CD4-positive, CD25-positive, alpha-beta regulatory T cell (primary cell): ENCODE data around the gene CD109. TPM values are rescaled to one million over a fixed set of nuclear protein-coding genes. Genes with fewer than 3 reads are reported as not detected.
"Not testable (repeated sequence)": the region's sequence is repeated elsewhere in the genome, so short reads cannot be mapped to it uniquely, and the experiment has no call there.

Experiments
- ATAC-seq, 2 donors: fragments of 150-1000 bp; cut with Tn5 transposase; one replicate each; pipeline ENCODE4 v1.10.0; 2021; ENCODE audit warnings: low read depth in 2 of 2, moderate number of reproducible peaks in 2 of 2, moderate library complexity in 1 of 2
- DNase-seq, 3 donors: peaks; one replicate each; pipeline versions ENCODE4 v3.0.0 to v3.0.0-alpha.2; 2012 to 2022; ENCODE audit warnings: mixed read lengths in 1 of 3
- H3K27ac ChIP-seq: one replicate; pipeline ENCODE4 v1.7.0; 2013; ENCODE audit warnings: mild to moderate bottlenecking, low read length; ENCODE audit not compliant: insufficient read depth, poor library complexity, severe bottlenecking
- H3K27me3 ChIP-seq: one replicate; pipeline ENCODE4 v1.7.0; 2013; ENCODE audit warnings: low read length; ENCODE audit not compliant: control insufficient read depth, insufficient read depth
- H3K36me3 ChIP-seq: one replicate; pipeline ENCODE4 v1.7.0; 2013; ENCODE audit warnings: mild to moderate bottlenecking, low read length, moderate library complexity; ENCODE audit not compliant: control insufficient read depth, insufficient read depth
- H3K4me1 ChIP-seq: 2 replicates; pipeline ENCODE4 v1.7.0; 2013; ENCODE audit warnings: mild to moderate bottlenecking, low read length; ENCODE audit not compliant: insufficient read depth, control insufficient read depth, poor library complexity, severe bottlenecking
- H3K4me3 ChIP-seq: one replicate; pipeline ENCODE4 v1.7.0; 2013; ENCODE audit warnings: low read depth, mild to moderate bottlenecking, low read length, moderate library complexity
- H3K9me3 ChIP-seq, 2 experiments: 1 replicate in 1 of 2; 2 replicates in 1 of 2; pipeline ENCODE4 v1.7.0; 2013; ENCODE audit warnings: low read length in 2 of 2, mild to moderate bottlenecking in 1 of 2, moderate library complexity in 1 of 2; ENCODE audit not compliant: control insufficient read depth in 2 of 2
- H3K27ac Mint-ChIP-seq, 3 donors: one replicate each; pipeline ENCODE4 v1.8.0; 2020 to 2022; ENCODE audit warnings: mild to moderate bottlenecking in 3 of 3, mixed read lengths in 3 of 3, moderate library complexity in 2 of 3
- H3K27me3 Mint-ChIP-seq: one replicate; pipeline ENCODE4 v1.8.0; 2022; ENCODE audit warnings: mild to moderate bottlenecking, mixed read lengths
- H3K36me3 Mint-ChIP-seq: one replicate; pipeline ENCODE4 v1.8.0; 2020; ENCODE audit warnings: mixed read lengths
- H3K4me1 Mint-ChIP-seq, 4 donors: one replicate each; pipeline ENCODE4 v1.8.0; 2020 to 2022; ENCODE audit warnings: mixed read lengths in 4 of 4, mild to moderate bottlenecking in 1 of 4
- H3K4me3 Mint-ChIP-seq, 4 donors: one replicate each; pipeline ENCODE4 v1.8.0; 2020 to 2022; ENCODE audit warnings: mild to moderate bottlenecking in 4 of 4, mixed read lengths in 4 of 4, moderate library complexity in 3 of 4
- H3K9me3 Mint-ChIP-seq, 7 donors: one replicate each; pipeline ENCODE4 v1.8.0; 2020 to 2022; ENCODE audit warnings: mixed read lengths in 7 of 7, mild to moderate bottlenecking in 3 of 7, moderate library complexity in 2 of 7
- polyA plus RNA-seq, 4 donors: library from polyadenylated mRNA; unstranded; fragments of 300-500 nt; fragmentation: Illumina TruSeq; gene quantifications; one replicate each; pipeline ENCODE4 v1.2.3, GENCODE V29; 2021
- total RNA-seq: library from RNA; stranded (reverse); gene quantifications from one replicate; pipeline ENCODE4 v1.2.3, GENCODE V29; 2022

The CD109 gene
- total and polyA plus RNA-seq, 5 donors from 2014 or later: 0.02 to 1.3 (median 0.08) TPM

- DNase-seq (no peak), ATAC-seq (no peak)
- H3K4me3 ChIP-seq: no peak overlapping the region
- no peak overlapping the region for H3K27ac Mint-ChIP-seq
- no peaks in the 10 kb centered on the region for H3K27me3 ChIP-seq
- H3K36me3 Mint-ChIP-seq: no peaks in the 10 kb centered on the region
- no peaks in the 10 kb centered on the region for H3K9me3 ChIP-seq
- H3K27ac ChIP-seq: no peak overlapping the region
- H3K4me3 Mint-ChIP-seq: no peak overlapping the region
- no peaks in the 10 kb centered on the region for H3K36me3 ChIP-seq
- no peaks in the 10 kb centered on the region for H3K4me1 Mint-ChIP-seq
- H3K27me3 Mint-ChIP-seq: peaks cover 7% of the 10 kb centered on the region
- no peaks in the 10 kb centered on the region for H3K4me1 ChIP-seq
- H3K9me3 Mint-ChIP-seq: no peaks in the 10 kb centered on the region
Observed at GRCh38 chr6:73811706-73812105, 115.7 kb downstream of the CD109 start.

GRCh38 chr6:73817253-73817652 lies 121.2 kb downstream of the CD109 start:
- Mint-ChIP-seq H3K27ac (no peak overlapping the region), H3K4me1 (no peaks in the 10 kb centered on the region), H3K36me3 (no peaks in the 10 kb centered on the region), H3K27me3 (no peaks in the 10 kb centered on the region), H3K9me3 (peaks cover 0 to 4% (median 0%) of the 10 kb centered on the region in 7 donors), H3K4me3 (no peak overlapping the region)
- no peaks in the 10 kb centered on the region for H3K4me1 ChIP-seq
- H3K4me3 ChIP-seq: no peak overlapping the region
- DNase-seq (no peak), ATAC-seq (no peak)
- H3K27ac ChIP-seq: no peak overlapping the region
- H3K9me3 ChIP-seq: no peaks in the 10 kb centered on the region
- no peaks in the 10 kb centered on the region for H3K27me3 ChIP-seq
- H3K36me3 ChIP-seq: no peaks in the 10 kb centered on the region

- ATAC-seq: no peak
- no peak for DNase-seq
- Histone ChIP-seq H3K4me3 (no peak overlapping the region), H3K4me1 (no peaks in the 10 kb centered on the region), H3K9me3 (no peaks in the 10 kb centered on the region), H3K27ac (no peak overlapping the region), H3K36me3 (no peaks in the 10 kb centered on the region), H3K27me3 (no peaks in the 10 kb centered on the region)
- no peaks in the 10 kb centered on the region for H3K27me3 Mint-ChIP-seq
- no peak overlapping the region for H3K27ac Mint-ChIP-seq
- H3K36me3 Mint-ChIP-seq: no peaks in the 10 kb centered on the region
- H3K4me1 Mint-ChIP-seq: no peaks in the 10 kb centered on the region
- H3K4me3 Mint-ChIP-seq: no peak overlapping the region
- H3K9me3 Mint-ChIP-seq: peaks cover 0 to 6% (median 0%) of the 10 kb centered on the region in 7 donors
Observed at GRCh38 chr6:73823046-73823735, 127.2 kb downstream of the CD109 start.

- no peak overlapping the region for H3K4me3 ChIP-seq
- no peak for DNase-seq
- H3K36me3 Mint-ChIP-seq: no peaks in the 10 kb centered on the region
- peaks cover 0 to 6% (median 0%) of the 10 kb centered on the region in 7 donors for H3K9me3 Mint-ChIP-seq
- no peaks in the 10 kb centered on the region for H3K36me3 ChIP-seq
- no peak for ATAC-seq
- no peaks in the 10 kb centered on the region for H3K27me3 Mint-ChIP-seq
- no peak overlapping the region for H3K27ac ChIP-seq
- H3K27ac Mint-ChIP-seq: no peak overlapping the region
- H3K27me3 ChIP-seq: no peaks in the 10 kb centered on the region
- H3K9me3 ChIP-seq: no peaks in the 10 kb centered on the region
- no peaks in the 10 kb centered on the region for H3K4me1 ChIP-seq
- H3K4me3 Mint-ChIP-seq: no peak overlapping the region
- H3K4me1 Mint-ChIP-seq: no peaks in the 10 kb centered on the region
Observed at GRCh38 chr6:73823832-73824231, 127.8 kb downstream of the CD109 start.

GRCh38 chr6:73826571-73826970 lies 130.6 kb downstream of the CD109 start:
- Histone ChIP-seq H3K4me3 (no peak overlapping the region), H3K36me3 (no peaks in the 10 kb centered on the region), H3K27ac (no peak overlapping the region), H3K27me3 (no peaks in the 10 kb centered on the region), H3K4me1 (no peaks in the 10 kb centered on the region), H3K9me3 (no peaks in the 10 kb centered on the region)
- ATAC-seq: no peak
- no peaks in the 10 kb centered on the region for H3K4me1 Mint-ChIP-seq
- DNase-seq: no peak
- H3K27me3 Mint-ChIP-seq: no peaks in the 10 kb centered on the region
- H3K27ac Mint-ChIP-seq: no peak overlapping the region
- no peak overlapping the region for H3K4me3 Mint-ChIP-seq
- H3K9me3 Mint-ChIP-seq: peaks cover 0 to 2% (median 0%) of the 10 kb centered on the region in 7 donors
- H3K36me3 Mint-ChIP-seq: no peaks in the 10 kb centered on the region

GRCh38 chr6:73830119-73830518 lies 134.1 kb downstream of the CD109 start:
- Mint-ChIP-seq H3K27me3 (no peaks in the 10 kb centered on the region), H3K9me3 (peaks cover 0 to 2% (median 0%) of the 10 kb centered on the region in 7 donors), H3K27ac (no peak overlapping the region), H3K4me1 (no peaks in the 10 kb centered on the region), H3K36me3 (no peaks in the 10 kb centered on the region), H3K4me3 (no peak overlapping the region)
- no peaks in the 10 kb centered on the region for H3K27me3 ChIP-seq
- H3K9me3 ChIP-seq: no peaks in the 10 kb centered on the region
- no peaks in the 10 kb centered on the region for H3K4me1 ChIP-seq
- no peak overlapping the region for H3K4me3 ChIP-seq
- no peaks in the 10 kb centered on the region for H3K36me3 ChIP-seq
- DNase-seq (no peak), ATAC-seq (no peak)
- H3K27ac ChIP-seq: no peak overlapping the region

- H3K27me3 Mint-ChIP-seq: no peaks in the 10 kb centered on the region
- no peaks in the 10 kb centered on the region for H3K4me1 Mint-ChIP-seq
Observed at GRCh38 chr6:73832313-73832712, 136.3 kb downstream of the CD109 start.

GRCh38 chr6:73844696-73845095 lies 148.7 kb downstream of the CD109 start:
- H3K27ac ChIP-seq, H3K4me1 ChIP-seq, H3K27me3 ChIP-seq, H3K36me3 ChIP-seq, H3K4me1 Mint-ChIP-seq, H3K4me3 ChIP-seq, H3K9me3 ChIP-seq, H3K4me3 Mint-ChIP-seq, H3K27ac Mint-ChIP-seq, ATAC-seq, H3K27me3 Mint-ChIP-seq, H3K36me3 Mint-ChIP-seq, DNase-seq: not testable (repeated sequence)
- H3K9me3 Mint-ChIP-seq: peaks cover 2 to 20% (median 6%) of the 10 kb centered on the region in 7 donors

More at GRCh38 chr6:73832313-73832712, 136.3 kb downstream of the CD109 start:
- peaks cover 0 to 2% (median 0%) of the 10 kb centered on the region in 7 donors for H3K9me3 Mint-ChIP-seq
- H3K27me3 ChIP-seq: no peaks in the 10 kb centered on the region
- no peaks in the 10 kb centered on the region for H3K36me3 Mint-ChIP-seq
- ATAC-seq (no peak), DNase-seq (no peak)
- no peak overlapping the region for H3K27ac Mint-ChIP-seq
- no peaks in the 10 kb centered on the region for H3K9me3 ChIP-seq
- H3K4me3 ChIP-seq: no peak overlapping the region
- H3K4me1 ChIP-seq: no peaks in the 10 kb centered on the region
- no peaks in the 10 kb centered on the region for H3K36me3 ChIP-seq
- no peak overlapping the region for H3K4me3 Mint-ChIP-seq
- H3K27ac ChIP-seq: no peak overlapping the region
